ENCODE results near the gene KLHL10.
A peak's percentile ranks its signal among the peaks of the same experiment; 100 is the strongest.
"Not testable (repeated sequence)": the region's sequence is repeated elsewhere in the genome, so short reads cannot be mapped to it uniquely, and the experiment has no call there.

KLHL10 gene

GRCh38 chr17:41813699-41814124, 23.9 kb upstream of the KLHL10 start:
- DNase-seq, result no peak

GRCh38 chr17:41814195-41814594, 23.4 kb upstream of the KLHL10 start:
- no peak for DNase-seq

DNA sequence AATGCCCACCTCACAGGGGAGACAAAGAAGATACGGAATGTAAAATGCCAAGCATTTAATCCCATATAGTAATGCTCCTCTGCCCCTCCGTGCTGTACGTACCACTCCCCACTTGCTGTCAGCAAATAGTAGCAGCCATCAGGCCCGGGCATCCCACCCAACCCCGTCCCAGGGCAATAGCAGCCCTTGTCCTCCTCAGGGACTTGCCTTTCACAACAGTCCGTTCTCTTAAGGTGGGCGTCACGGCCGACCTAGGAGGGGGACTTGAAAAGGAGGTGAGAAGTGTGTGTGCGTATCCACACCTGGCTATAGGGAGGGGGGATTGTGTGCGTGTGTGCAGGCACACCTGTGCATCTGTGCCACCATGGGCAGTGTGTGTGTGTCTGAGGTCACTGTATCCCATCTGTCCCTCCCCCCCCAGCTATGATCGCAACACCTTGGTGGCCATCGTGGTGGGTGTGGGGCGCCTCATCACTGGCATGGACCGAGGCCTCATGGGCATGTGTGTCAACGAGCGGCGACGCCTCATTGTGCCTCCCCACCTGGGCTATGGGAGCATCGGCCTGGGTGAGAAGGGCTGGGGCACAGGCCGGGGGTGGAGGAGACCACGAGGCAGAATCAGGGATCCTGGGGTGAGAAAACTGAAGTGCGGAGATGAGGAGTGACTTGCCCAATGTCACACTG, 20.8 kb upstream of the KLHL10 start:
- no peak for DNase-seq

- no peak for DNase-seq
Observed at GRCh38 chr17:41818024-41818423, 19.6 kb upstream of the KLHL10 start.

DNA sequence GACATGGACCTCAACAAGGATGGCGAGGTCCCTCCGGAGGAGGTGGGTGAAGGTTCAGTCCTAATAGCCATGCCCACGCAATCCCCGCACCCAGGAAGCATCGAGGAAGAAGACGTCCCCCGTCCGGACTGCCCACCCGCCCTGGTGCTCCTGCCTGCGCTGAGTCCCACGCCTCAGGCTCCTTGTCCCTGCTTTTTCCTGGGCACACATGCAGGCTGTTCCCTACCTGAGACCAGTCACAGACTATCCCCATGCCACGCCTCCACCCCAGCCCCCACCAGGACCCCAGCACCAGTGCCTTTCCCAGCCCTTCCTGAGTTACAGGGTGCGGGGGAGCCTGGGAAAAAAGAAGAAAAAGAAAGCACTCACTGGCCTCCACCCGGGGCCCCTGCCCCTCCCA, 15.8 kb upstream of the KLHL10 start:
- DNase-seq, result no peak

DNA sequence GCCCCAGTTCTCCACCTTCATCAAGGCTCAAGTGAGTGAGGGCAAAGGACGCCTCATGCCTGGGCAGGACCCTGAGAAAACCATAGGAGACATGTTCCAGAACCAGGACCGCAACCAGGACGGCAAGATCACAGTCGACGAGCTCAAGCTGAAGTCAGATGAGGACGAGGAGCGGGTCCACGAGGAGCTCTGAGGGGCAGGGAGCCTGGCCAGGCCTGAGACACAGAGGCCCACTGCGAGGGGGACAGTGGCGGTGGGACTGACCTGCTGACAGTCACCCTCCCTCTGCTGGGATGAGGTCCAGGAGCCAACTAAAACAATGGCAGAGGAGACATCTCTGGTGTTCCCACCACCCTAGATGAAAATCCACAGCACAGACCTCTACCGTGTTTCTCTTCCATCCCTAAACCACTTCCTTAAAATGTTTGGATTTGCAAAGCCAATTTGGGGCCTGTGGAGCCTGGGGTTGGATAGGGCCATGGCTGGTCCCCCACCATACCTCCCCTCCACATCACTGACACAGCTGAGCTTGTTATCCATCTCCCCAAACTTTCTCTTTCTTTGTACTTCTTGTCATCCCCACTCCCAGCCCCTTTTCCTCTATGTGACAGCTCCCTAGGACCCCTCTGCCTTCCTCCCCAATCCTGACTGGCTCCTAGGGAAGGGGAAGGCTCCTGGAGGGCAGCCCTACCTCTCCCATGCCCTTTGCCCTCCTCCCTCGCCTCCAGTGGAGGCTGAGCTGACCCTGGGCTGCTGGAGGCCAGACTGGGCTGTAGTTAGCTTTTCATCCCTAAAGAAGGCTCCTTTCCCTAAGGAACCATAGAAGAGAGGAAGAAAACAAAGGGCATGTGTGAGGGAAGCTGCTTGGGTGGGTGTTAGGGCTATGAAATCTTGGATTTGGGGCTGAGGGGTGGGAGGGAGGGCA, 15.1 kb upstream of the KLHL10 start:
- no peak for DNase-seq

GRCh38 chr17:41823141-41823524, 14.5 kb upstream of the KLHL10 start:
- no peak for DNase-seq

DNA sequence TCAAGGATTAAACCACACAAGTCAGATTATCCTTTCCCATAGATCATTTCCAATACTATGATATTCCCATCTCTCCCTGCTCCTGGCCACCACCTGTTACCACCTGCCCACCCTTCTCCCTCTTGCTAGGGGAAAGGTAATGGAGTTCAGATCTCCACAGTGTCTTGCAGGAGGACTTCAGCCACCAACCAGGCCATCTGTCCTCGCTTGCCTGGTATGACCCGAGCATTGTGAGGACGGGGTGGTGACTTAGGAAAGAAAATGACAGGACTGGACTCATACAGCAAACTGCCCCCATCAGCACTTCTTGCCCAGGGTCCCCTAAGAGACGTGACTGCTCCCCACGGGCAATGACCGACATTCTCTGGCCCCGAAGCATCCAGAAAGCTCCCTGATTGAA, 14.0 kb upstream of the KLHL10 start:
- no peak for DNase-seq

DNA sequence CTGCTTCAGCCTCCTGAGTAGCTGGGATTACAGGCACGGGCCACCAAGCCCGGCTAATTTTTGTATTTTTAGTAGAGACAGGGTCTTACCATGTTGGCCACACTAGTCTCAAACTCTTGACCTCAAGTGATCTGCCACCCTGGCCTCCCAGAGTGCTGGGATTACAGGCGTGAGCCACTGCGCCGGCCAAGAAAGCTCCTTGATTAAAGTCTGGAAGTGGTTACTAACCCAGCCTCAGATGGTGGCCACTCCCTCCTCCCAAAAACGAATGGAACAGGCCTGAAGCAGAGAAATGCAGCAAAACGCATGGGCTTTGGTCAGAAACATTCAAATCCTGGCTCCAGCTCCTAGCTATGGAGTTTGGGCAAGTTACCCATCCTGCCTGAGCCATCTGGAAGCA, 13.5 kb upstream of the KLHL10 start:
- DNase-seq, result no peak

- no peak for DNase-seq
Observed at GRCh38 chr17:41825175-41825845, 12.3 kb upstream of the KLHL10 start.

DNA sequence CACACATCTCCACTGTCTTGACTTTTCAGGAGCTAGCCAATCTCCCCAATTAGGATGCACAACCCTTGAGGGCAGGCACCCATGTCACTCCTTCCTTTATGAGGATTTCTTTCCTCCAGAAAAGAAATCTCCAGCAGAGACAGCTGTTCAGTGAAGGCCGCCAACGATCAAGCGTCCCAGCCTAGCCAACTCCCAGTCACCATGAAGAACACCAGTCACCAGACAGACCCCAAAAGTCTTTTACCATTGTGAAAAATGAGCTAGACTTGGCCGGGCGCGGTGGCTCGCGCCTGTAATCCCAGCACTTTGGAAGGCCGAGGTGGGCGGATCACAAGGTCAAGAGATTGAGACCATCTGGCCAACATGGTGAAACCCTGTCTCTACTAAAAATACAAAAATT, 7.7 kb upstream of the KLHL10 start:
- DNase-seq, result not testable (repeated sequence)

- peak; percentile 15 for DNase-seq
Observed at GRCh38 chr17:41835214-41835799, 2.3 kb upstream of the KLHL10 start.

DNA sequence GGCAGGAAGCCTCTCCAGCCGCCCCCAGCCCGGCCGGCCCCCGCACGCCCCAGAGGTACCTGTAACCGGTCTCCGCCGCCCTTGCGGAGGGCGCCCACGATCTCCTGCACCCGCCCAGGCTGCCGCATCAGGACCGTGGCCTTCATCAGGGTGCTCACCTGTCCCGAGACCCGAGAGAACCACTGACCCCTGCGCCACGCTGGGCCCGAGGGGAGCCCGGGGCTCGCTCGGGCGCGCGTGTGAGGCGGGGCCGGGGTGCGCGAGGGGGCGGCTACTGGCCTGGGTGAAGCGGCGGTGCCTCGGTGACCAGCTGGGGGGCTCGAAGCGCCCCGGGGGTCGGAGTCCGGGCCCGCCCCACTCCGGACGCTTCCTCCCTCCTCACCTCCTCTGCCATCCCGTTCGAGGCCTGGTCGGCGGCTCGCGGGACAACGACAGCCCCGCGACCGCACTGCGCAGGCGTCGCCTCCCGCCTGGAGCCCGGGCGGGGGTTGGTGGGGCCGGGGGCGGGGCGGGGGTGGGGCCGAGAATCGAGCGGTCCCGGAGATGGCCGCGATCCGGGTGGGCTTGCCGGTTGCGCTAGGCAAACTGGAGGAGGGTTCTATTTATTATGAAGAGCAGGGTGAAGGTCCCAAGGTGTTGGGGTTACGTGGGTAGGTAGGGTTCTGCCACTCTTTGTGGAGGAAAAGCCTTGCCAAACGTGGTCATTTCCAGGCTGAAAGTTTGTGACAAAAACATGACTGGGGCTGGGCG, 1.6 kb upstream of the KLHL10 start, which contains the start of gene NT5C3B:
NT5C3B (minus strand) TSS at position 433 of the 750 bp plus-strand sequence; CDS start at position 394, 39 bp downstream.
- peak; percentile 53 for DNase-seq

GRCh38 chr17:41836550-41837196, 952 bp upstream of the KLHL10 start:
- DNase-seq, result no peak

- DNase-seq, result not testable (repeated sequence)
Observed at GRCh38 chr17:41839448-41839847, 1.8 kb downstream of the KLHL10 start.

DNA sequence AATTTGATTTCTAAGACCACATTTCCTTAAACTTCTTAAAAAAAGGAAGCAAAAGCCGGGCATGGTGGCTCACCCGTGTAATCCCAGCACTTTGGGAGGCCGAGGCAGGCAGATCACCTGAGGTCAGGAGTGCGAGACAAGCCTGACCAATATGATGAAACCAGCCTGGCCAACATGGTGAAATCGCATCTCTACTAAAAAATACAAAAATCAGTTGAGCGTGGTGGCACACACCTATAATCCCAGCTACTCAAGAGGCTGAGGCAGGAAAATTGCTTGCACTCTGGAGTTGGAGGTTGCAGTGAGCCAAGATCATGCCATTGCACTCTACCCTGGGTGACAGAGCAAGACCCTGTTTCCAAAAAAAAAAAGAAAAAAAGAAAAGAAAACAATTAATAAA, 3.2 kb downstream of the KLHL10 start:
- DNase-seq, result not testable (repeated sequence)

- DNase-seq, result no peak
Observed at GRCh38 chr17:41844971-41845370, 7.3 kb downstream of the KLHL10 start.

GRCh38 chr17:41848788-41849187, 11.2 kb downstream of the KLHL10 start:
- DNase-seq, result no peak

DNA sequence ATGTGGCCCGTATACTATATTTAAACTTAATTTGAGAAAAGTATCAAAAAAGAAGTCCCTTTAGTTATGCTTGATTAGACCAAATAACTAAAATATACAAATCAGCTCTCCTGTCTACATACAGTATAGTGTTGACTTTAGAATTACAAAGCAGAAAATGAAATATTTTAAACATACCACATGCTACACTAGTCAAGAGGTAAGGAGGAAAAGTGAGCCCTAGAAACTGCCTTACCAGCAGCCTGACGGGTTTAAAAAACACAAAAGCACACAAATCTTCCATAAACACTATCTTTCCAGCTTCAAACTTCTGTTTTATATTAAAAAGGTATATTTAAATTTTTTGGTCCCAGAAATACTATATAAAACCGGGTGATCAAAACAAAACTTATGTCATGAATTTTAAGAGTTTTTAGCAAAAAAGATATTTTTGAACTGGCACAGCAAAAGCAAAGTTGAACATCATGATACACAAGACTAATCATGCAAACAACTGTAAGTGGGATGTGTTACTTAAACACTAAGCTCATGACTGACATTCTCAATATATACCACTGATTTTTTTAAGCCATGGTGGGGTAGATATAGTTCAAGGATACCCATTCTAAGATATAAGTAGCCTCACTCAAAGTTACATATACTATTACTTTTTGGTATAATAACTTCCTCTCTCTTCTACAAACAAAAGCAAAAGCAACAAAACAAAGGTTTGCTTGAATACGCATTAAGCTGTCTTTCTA, 11.8 kb downstream of the KLHL10 start:
- DNase-seq, result no peak

- not testable (repeated sequence) for DNase-seq
Observed at GRCh38 chr17:41851382-41851781, 13.8 kb downstream of the KLHL10 start.

All from NCI-H146 (cell line).